Loucy (cell line): ENCODE data around the gene FAM111B.

Experiments
- EZH2phosphoT487 ChIP-seq: fragments of 200-600 bp; IDR thresholded peaks from 2 replicates; pipeline ENCODE4 v1.6.1; 2018; ENCODE audit warnings: antibody characterized with exemption, mild to moderate bottlenecking, moderate library complexity, borderline replicate concordance
- TF ChIP-seq, protein P1 (sequence below): fragments of 200-600 bp; sonication (generic); conservative IDR thresholded peaks from 2 replicates; pipeline ENCODE4 v1.5.1; 2014; ENCODE audit warnings: mild to moderate bottlenecking, antibody characterized with exemption, low read length

DNA sequence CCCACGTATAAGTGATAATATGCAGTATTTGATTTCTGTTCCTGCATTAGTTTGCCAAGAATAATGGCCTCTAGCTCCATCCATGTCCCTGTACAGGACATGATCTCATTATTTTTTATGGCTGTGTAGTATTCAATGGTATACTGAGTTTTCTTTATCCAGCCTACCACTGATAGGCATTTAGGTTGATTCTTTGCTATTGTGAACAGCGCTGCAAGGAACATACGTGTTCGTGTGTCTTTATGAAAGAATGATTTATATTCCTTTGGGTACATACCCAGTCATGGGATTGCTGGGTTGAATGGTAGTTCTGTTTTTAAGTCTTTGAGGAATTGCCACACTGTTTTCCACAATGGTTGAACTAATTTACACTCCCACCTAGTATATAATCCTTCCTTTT is 34.2 kb downstream of the FAM111B start:
- TF ChIP-seq, protein P1, sequence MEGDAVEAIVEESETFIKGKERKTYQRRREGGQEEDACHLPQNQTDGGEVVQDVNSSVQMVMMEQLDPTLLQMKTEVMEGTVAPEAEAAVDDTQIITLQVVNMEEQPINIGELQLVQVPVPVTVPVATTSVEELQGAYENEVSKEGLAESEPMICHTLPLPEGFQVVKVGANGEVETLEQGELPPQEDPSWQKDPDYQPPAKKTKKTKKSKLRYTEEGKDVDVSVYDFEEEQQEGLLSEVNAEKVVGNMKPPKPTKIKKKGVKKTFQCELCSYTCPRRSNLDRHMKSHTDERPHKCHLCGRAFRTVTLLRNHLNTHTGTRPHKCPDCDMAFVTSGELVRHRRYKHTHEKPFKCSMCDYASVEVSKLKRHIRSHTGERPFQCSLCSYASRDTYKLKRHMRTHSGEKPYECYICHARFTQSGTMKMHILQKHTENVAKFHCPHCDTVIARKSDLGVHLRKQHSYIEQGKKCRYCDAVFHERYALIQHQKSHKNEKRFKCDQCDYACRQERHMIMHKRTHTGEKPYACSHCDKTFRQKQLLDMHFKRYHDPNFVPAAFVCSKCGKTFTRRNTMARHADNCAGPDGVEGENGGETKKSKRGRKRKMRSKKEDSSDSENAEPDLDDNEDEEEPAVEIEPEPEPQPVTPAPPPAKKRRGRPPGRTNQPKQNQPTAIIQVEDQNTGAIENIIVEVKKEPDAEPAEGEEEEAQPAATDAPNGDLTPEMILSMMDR, result no peak
- no peak for TF ChIP-seq EZH2phosphoT487
